HG03196 (cell line): ENCODE results near the gene LIPH.

Source experiments
- ATAC-seq: cut with Tn5 transposase; IDR thresholded peaks from one replicate; pipeline ENCODE4 v1.9.1; 2021; ENCODE audit not compliant: unreplicated experiment

Gene LIPH

DNA sequence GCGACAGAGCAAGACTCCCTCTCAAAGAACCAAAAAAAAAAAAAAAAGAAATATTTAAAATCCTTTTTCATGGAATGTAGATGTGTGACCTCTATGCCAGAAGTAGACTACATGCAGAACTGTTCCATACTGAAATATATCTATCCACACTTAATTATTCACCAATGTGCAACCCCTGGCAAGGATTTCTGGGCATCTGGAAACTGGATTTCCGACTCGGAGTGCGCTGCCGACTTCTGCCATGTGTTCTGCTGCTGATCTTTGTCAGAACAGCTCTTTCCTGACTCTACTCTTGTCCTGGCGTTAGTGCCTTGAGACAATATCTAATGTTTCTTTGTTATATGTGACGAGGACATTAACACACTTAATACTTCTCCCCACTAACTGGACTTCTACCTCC, 11.7 kb downstream of the LIPH start:
- no peak for ATAC-seq

DNA sequence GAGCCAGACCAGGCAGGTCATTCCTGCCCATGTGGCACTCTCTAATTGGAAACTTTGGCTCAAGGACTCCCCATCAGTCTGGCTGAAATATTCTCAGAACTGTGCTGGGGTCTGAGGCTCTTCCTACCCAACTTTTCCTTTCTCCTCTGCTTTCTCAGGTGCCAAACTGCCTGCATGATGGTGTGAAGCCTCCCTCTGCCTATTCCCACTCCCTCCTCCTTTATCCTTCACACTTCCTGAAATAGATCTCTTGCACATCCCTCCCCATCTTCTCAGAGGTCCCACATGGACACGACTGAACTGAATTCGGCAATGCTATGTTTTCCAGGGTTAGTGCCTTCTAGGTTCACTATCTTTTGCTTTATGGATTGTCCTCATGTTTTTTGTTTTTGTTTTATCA, 12.5 kb downstream of the LIPH start:
- ATAC-seq, result no peak

DNA sequence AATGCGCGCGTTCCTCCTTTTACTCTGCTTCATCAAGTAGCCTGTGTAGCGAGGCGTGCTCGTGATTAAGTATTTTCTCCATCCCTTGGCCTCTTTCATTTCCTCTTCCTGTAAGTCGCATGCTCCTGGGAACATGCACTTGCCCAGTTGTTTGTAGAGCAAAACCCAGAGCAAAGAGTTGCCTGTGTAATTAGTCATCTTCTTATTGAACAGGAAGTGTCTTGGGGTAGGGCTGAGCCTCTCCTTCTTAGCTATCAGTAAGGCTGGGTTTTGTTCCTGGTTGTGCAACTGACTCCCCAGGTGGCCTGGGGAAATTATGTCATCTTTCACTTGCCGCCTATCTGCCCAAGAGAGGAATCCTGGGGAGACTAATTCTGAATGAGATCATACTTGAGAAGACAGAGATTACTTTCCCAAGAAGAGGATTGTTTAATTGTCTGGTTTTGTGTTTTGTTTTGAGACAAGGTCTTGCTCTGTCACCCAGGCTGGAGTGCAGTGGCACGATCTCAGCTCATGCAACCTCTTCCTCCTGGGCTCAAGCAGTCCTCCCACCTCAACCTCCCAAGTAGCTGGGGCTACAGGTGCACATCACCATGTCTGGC, 14.9 kb downstream of the LIPH start:
- ATAC-seq, result peak; percentile 99

DNA sequence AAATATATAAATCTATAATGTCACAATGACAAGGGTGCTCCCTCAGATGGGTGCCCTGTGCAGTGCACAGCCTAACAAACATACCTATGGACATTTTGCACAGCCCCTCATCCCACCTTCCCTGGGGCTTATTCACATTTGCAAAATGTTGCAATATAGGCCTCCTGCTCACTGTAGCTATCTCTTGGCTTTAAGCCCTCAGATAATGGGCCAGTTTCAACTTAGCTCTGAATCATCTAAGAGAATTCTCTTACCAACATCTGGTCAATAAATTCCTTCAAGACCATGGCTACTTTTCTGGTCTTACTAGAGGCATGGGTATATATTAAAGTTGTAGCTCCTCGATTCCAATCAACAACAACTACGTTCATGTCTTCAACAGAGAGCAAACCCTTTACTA, 17.9 kb downstream of the LIPH start:
- ATAC-seq, result no peak

DNA sequence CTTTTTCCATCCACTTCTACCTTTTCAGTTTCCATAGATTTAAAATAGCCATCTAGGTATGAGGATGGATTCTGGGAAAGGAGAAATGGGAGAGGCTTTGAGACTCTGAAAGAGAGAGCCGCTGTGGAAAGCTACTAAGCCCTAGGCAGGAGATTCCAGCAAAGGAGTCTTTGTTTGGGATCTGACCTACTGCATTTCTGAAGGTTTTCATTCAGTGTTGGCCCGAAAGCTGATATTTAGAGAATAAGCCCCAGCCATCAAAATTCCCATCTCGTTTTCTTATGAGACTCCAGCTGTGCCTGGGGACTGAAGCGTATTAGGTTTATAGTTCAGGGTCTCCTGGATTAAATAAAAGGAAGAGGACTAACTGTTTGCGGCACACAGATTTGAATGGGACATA, 19.5 kb downstream of the LIPH start:
- no peak for ATAC-seq

DNA sequence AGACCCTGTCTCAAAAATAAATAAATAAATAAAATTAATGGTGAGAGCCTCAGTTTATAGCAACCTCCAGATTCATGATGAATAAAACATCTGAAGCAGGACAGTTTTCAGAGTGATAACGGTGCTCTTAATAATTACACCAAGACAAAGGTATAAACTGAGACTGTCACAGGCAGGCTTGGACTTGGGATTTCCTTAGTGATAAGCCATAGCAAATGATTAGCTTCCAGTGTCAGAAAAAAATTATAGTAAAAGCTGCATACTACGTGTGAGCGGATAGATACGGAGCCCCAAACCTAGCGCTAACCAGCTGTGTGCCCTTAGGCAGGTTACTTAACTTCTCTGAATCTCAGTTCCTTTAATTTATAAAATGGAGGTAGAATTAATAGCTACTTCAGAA, 21.5 kb downstream of the LIPH start:
- no peak for ATAC-seq

DNA sequence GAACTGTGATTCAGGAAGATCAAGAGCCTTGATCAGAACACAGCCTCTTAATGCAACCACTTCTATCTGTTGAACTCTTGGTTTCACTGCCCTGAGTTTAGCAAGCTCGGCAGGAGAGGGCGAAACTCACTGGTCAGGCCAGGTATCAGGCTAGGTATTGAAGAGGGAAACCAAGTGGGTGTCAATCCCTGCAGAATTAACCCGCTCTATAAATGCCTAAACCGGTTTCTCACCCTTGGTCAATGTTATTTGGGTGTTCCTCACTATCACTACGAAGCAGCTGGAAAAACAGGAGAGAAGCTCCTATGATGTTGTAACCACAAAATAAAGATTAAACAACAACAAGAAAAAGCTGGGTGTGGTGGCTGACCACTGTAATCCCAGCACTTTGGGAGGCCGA, 23.9 kb downstream of the LIPH start:
- ATAC-seq, result no peak

DNA sequence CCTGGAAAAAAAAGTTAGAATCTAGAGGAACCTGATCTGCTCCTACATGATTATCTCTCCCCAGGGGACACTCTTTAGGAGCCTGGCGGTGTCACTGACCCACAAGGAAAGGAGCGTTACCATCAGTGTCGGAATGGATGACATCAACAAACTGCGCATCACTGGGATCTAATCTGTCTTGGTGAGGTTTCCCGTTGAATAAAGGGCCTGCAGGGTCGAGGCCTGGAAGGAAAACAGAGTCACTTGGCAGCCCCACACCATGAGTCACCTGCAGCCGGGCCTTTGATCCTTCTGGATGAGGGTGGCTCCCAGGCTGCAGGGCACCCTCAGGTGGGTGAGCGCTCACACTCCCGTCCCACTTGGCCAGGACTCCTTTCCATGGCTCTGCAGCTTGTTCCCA, 25.0 kb downstream of the LIPH start:
- ATAC-seq, result no peak

DNA sequence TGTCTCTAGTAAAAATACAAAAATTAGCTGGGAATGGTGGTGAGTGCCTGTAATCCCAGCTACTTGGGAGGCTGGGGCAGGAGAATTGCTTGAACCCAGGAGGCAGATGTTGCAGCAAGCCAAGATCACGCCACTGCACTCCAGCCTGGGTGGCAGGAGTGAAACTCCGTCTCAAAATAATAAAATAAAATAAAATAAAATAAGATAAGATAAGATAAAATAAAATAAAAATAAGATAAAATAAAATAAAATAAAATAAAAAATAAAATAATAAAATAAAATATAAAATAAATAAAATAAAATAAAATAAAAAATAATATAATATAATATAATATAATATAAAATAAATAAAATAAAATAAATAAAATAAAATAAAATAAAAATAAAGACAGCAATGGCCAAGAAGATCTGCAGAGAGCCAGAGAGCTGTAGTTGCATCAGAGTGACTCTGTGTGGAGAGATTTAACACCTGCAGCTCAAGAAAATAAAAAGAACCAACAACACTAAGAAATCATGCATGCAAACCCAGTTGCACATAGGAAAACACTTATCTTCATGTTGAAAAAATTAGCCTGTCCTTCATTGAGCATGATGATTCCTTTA, 25.9 kb downstream of the LIPH start:
- no peak for ATAC-seq

DNA sequence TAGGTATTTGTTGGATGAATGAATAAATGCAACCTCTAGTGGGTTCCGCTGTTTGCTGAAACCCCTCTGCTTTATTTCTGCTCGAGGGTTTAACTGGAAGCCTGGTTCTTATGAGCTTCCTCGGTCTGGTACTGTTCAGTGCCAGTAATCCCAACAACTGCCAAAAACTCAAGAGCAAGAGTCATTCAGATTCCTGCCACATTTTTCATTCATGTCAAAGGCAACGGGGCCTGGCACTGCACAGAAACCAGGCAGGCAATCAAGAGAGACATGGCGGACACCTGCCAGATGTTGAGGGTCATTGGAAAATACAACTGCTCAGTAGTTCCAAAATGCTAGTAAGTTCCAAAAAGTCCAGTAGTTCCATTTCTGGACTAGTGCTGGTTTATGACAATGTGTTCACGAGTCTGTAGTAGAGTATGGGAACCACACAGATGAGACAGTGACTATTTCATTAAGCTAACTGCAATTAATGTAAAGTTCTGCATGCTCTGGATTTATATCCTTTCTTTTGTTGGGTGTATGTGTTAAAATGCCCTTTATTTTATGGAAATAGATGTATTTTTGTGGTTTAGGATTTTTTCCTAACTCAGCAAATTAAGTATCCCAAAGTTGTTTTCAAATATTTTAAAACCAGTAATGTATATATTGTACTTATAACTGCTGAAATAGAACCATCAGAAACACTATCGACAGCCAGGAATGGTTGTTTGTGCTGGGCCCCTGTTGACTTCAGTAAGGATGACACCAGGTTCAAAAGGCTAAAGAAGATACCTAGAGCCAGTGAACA, 30.8 kb downstream of the LIPH start:
- ATAC-seq, result no peak

DNA sequence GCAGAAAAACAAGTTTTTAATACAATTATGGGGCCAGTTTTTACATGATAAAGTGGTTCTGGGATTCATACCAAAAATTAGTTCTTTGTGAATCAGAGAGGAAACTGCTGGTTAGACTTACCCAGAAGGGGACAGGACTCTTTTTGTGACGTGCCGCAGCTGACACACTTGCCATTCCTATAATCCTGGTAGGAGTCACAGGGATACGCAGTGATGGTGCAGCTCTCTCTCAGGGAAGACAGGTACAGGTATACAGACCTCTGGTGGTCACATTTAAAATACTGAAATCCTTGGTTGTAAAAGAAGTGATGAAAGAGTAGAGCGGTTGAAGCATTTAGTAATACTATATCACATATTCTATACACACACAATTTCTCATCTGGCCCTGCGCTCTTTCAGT, 33.4 kb downstream of the LIPH start:
- ATAC-seq, result no peak

DNA sequence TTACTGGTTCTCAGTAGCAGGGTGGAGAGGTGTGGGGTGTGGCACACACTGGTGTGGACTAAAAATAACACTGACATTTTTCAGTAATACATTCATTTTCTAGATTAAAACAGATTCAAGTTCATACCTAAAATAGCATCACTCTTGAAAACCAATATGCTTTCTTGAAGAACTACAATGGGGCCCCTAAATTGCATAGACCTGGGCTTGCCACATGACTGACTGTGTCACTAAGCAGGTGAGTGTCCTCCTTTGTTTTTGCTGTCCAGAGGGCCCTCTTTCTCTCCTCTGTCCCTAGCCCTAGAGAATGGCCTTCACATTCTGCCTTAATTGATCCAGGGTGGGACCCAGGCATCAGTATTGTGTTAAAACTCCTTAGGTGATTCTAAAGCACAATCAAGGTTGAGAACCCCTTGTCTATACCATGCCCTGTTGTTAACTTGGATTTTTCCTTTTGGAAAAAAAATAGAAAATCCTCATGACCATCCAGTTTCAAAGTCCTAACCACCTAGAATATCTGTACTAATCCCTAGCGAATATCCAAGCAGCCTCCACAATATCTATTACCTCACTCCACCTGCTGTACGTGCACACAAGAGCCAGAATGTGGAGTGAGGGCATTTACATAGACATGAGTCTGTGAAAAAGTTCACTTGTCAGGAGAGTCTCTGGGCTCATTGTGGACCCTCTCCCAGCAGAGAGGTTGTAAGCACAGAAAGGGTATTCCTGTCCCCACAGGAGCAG, 34.8 kb downstream of the LIPH start:
- no peak for ATAC-seq

DNA sequence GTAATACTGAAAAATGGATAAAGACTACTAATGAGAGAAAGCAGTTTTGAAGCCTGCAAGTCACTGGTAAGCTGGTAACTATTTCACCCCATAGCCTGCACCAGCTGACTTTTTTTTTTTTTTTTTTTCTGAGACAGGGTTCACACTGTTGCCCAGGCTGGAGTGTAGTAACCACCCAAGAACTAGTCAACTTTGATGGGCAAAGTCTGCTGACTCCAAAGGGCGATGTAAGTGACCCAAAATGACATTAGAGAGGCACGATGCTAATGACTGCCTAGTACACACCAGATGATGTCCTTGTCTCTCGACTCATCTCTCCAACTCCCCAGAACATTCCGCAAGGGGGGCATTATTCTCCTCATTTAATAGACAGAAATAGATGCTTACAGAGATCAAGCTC, 40.7 kb downstream of the LIPH start:
- ATAC-seq, result no peak

DNA sequence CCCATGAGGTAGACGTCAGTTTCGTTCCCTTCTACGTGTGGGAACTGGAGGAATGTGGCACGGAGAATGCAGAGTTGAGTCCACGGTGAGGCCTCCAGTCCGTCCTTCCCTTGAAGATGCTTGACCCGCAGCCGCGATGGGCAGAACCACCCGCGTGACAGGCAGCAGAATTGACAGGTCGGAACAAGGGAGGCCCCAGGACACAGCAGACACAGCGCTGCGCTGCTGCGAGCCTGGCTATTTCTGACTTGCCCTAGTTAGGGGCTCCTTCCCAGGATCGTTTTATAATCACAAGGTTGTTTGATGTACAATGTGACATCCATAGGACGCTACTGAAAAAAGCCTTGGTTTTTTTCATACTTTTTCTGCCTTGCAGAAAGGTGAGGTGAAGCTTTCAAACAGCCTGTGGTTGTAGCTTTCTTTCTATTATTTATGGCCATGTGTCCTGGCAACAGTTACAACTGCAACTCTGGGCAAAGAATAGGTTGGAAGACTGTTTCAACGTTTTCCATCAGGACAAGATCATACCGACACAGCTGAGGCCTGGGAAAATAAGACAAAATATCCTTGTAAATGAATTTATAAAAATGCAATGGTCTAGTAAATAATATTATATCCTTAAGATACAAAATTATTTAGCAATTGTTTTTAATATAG, 43.9 kb downstream of the LIPH start:
- ATAC-seq, result no peak

DNA sequence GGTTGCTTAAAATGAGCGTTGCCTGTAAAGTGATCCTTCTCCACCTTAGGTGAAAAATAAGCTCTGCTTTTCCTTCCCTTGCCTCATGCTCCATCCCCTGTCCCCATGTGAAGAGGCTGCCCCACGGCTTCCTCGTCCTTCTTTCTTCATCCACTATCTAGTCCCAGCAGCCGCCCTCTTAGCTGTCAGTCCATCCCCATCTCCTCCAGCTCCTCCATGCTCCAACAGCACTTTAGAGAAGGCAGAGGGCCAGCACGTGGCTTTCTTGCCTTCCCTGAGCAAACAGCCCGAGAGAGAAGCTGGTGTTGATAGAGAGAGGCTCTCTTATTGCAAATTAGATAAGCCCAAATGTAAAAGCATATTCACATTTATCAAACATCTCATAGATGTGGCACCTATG, 44.5 kb downstream of the LIPH start:
- ATAC-seq, result no peak

DNA sequence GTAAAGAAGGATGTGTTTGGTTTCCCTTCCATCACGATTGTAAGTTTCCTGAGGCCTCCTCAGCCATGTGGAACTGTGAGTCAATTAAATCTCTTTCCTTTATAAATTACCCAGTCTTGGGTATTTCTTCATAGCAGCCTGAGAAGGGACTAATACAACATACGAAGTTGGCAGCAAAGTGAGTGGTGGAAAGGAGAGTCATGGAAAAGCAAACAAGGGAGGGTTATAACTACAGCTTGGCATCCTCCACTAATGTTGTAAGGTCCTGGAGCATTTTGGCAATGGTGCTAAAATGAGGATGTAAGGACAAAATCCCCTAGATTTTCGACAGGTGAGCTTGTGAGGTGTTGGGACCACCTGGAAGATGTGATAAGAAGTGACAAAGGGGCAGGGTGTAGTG, 47.8 kb downstream of the LIPH start:
- no peak for ATAC-seq

DNA sequence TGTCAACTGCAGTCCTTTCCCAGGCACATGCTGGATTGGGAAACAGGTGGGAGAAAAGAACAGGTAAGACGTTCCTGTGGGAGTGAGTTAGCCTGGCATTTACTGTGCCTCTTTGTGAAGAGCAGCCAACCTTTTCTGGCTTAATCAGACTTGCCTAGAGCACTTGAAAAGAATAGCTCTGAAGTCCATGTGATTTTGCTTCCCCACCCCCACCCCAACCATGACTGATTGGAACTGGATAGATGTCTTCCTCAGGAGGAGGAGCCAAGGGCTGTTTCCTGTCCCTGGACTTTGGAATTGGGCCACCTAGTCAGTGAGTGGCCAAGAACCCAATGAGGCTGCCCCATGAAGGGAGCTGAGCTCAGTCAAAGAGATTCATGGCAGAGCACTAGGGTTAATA, 48.9 kb downstream of the LIPH start:
- ATAC-seq, result no peak

DNA sequence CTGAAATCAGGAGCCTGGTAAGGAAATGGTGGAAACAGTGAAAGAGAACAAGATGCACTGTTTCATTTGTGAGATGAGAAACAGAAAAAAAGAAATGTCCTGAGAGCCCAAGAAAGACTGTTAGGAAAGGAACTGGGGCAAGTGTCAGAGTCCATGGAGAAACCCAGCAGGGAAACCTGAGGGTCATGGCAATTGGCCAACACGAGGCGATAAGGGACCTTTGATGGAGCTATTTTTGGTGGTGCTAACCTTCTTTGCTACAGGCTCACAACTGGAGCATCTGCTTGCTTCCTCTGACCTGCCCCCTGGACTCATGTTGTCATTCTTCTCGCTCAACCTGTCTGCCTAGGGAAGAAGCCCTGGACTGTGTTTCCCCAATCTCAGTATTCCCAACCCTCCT, 49.4 kb downstream of the LIPH start:
- no peak for ATAC-seq

DNA sequence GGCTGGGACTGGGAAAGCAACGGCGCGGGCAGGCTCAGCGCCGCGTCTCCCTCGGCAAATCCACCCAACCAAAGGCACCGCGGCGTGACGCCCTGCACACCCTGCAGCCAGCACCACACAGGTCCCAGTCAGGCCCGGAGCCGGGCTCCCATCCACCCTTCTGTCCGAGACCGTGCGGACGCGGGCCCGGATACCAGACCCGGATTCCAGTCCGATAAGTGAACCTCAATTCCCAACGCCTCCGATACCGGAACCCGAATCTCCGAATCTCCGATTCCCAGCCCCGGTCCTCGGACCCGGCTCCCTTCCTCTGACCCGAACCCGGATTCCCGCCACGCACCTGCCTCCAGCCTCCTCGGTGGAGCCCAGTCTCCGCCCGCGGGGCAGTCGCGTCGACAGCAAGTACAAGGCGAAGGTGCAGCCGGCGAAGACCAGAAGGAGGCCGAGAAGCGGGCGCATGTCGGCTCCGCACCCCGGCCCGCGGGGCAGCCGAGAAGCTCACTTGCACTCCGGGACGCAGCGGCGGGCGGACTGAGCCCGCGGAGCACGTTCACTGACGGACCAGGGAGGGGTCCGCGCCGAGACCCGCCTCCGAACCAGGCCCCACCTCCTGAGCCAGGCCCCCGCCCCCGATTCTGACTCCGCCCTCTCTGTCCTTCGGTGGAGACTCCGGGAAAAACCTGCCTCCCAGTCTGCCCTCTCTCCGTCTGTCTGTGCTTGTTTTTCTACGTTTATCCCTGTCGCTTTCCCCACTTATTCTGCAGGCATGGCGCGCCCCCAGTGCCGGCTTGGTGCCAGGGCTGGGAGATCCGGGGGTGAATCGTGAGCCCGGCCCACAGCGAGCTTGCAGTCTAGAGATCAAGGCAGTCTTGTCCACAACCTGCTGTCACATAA, 53.6 kb downstream of the LIPH start, which contains the start of gene TMEM41A:
TSS of gene TMEM41A (minus strand) at position 533 of the 894 bp plus-strand sequence. CDS start at position 459, 74 bp downstream.
- peak; percentile 93 for ATAC-seq

DNA sequence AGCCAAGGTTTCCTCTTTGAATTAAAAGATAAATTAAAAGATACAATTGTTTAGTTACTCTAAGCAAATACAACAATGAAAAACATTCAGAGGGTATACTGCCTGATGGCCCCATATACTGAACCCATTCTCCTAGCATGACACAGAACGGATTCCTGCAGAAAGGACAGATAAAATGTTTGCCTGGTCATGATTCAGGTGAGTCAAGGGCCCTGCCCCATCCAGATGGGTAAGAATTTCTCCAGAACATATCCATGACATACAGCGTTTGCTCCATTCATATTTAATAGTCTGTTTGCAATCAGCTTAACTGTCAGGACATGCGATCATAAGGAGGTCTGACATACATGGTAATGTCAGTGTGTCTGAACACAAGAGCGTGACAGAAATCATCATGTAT, 62.1 kb downstream of the LIPH start:
- no peak for ATAC-seq
